DMS 273 (cell line): ENCODE data around the gene HPGD.
A peak's percentile ranks its signal among the peaks of the same experiment; 100 is the strongest.

Experiments used
- DNase-seq: peaks from one replicate; lab custom pipeline; 2025; ENCODE audit not compliant: unreplicated experiment; lab: John Stamatoyannopoulos, UW

The HPGD gene

GRCh38 chr4:174522183-174523024, at the start of gene HPGD:
Gene HPGD, minus strand, starts transcription at chr4:174522488. Its CDS starts 37 bp downstream, at chr4:174522451.
- peak; percentile 13 for DNase-seq

GRCh38 chr4:174564529-174564928, 42.2 kb upstream of the HPGD start:
- DNase-seq: no peak

GRCh38 chr4:174563399-174563798, 41.1 kb upstream of the HPGD start:
- no peak for DNase-seq

GRCh38 chr4:174561560-174561959, 39.3 kb upstream of the HPGD start:
- no peak for DNase-seq

GRCh38 chr4:174559894-174560293, 37.6 kb upstream of the HPGD start:
- DNase-seq: no peak

GRCh38 chr4:174555789-174556630, 33.7 kb upstream of the HPGD start:
- DNase-seq: no peak

GRCh38 chr4:174554231-174554728, 32.0 kb upstream of the HPGD start:
- DNase-seq: no peak

- no peak for DNase-seq
These were observed 31.5 kb upstream of the HPGD start for GRCh38 chr4:174553828-174554227.

GRCh38 chr4:174553031-174553430, 30.7 kb upstream of the HPGD start:
- no peak for DNase-seq

GRCh38 chr4:174550541-174550940, 28.3 kb upstream of the HPGD start:
- DNase-seq: no peak

- DNase-seq: no peak
These were observed 27.4 kb upstream of the HPGD start for GRCh38 chr4:174549721-174550120.

- no peak for DNase-seq
These were observed 23.0 kb upstream of the HPGD start for GRCh38 chr4:174545268-174545667.

GRCh38 chr4:174544496-174544895, 22.2 kb upstream of the HPGD start:
- DNase-seq: no peak

GRCh38 chr4:174540175-174540574, 17.9 kb upstream of the HPGD start:
- DNase-seq: no peak

GRCh38 chr4:174539571-174539970, 17.3 kb upstream of the HPGD start:
- no peak for DNase-seq

GRCh38 chr4:174538876-174539250, 16.6 kb upstream of the HPGD start:
- no peak for DNase-seq

- no peak for DNase-seq
These were observed 16.0 kb upstream of the HPGD start for GRCh38 chr4:174538123-174538875.

- no peak for DNase-seq
These were observed 15.3 kb upstream of the HPGD start for GRCh38 chr4:174537634-174538033.

GRCh38 chr4:174534461-174534860, 12.2 kb upstream of the HPGD start:
- DNase-seq: no peak

- no peak for DNase-seq
These were observed 10.2 kb upstream of the HPGD start for GRCh38 chr4:174532445-174532844.

- DNase-seq: no peak
These were observed 9.2 kb upstream of the HPGD start for GRCh38 chr4:174531486-174531885.
